ENCODE measurements around the gene C1orf116.

The C1orf116 gene

DNA sequence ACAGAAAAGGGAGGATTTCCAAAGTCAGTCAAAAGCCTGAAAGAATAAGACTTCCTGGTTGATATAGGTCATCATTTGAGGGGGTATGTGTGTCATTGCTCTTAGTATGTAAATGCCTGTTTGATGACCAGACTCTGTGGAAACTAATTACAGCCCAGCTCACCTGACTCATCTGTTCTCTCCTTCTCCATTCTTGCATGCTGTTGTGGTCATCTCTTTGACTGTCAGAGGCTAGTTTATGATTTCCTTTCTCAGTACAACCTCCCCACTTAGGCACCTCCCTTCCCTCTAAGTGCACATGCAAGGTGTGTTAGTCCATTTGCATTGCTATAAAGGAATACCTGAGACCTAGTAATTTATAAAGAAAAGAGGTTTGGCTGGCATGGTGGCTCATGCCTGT is 2.4 kb upstream of the C1orf116 start:
- no peak for DNase-seq (ENCODE audit: low spot score)

DNA sequence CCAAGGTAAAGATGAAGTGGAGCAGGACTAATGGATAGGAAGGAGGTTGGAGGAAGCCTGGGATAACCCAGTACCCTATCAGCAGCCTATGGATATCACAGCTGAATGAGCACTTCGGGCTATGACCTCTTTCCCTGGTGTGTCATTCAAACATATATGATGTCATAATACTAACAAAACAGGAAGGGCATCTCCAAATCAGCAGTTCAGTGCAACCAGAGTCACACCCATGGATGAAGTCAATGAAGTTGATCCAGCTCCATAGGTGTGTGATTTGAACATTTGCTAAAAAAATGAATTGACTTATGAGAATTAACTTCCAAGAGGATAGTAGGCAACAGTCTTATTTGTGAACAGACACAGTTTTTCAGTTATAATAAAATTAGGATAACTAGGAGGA is 1.7 kb upstream of the C1orf116 start:
- DNase-seq (ENCODE audit: low spot score): no peak

DNA sequence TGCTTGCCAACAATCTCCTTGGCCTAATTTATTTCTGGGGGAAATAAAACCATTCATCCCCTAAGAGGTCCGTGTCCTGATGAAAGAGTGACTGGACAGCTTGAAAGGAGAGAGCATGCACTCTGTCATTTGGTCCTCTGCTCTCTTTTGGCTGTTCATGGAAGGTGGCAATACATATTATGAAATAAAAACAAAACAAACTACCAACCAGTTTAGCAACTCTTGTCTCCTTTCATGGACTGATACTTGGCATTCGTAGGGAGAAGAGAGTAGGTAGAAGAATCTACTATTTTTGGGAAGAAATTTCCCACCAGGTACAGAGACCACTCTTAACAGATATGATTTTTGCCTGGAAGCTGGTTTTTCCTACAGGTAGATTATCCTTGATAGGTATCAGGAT is 746 bp upstream of the C1orf116 start:
- DNase-seq (ENCODE audit: low spot score): no peak

DNA sequence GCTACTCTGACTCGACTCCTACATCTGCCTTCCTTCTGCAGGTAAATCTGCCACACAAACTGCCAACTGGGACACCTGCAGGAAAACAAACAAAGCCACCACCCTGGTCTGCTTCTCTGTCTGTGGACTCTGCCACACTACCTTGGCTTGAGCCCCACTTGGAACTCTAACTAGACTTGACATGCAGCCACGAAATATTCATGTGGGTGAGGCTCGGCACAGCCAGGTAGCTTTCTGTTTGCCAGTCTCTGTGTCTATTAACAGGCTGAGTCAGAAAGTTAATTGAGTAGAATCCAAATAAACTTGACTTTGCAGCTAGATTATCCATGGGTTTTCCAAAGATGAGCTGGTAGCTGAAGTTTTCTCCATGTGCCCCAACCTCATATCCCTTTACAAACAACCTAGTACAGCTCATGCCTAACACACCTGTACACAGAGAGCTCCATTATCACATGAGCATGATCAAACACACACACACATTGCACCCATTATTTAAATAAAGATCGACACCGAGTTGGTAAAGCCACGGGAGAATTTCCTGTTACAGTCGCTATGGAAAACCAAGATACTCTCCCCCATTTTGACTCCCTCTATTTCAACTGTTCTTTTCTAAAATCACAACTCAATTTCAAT is 808 bp downstream of the C1orf116 start:
- DNase-seq (ENCODE audit: low spot score): no peak

DNA sequence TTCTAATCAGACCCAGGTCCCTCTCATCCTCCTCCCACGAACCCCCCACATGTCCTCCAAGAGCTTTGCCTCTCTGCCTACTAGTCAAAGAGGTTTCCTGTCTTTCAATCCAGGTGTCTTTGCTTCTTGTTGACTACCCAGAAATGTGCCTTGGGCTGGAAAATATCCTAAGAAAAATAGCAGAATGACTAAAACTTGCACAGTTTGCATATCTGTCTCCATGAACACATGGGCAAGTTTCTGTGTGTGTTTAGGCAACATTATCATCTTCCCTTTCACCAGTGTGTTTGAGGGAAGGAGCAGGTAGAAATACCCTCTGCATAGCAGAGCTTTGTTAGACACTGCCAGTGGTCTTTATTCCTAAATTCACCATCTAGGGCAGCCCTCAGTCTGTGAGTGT is 1.5 kb downstream of the C1orf116 start:
- DNase-seq (ENCODE audit: low spot score): no peak

DNA sequence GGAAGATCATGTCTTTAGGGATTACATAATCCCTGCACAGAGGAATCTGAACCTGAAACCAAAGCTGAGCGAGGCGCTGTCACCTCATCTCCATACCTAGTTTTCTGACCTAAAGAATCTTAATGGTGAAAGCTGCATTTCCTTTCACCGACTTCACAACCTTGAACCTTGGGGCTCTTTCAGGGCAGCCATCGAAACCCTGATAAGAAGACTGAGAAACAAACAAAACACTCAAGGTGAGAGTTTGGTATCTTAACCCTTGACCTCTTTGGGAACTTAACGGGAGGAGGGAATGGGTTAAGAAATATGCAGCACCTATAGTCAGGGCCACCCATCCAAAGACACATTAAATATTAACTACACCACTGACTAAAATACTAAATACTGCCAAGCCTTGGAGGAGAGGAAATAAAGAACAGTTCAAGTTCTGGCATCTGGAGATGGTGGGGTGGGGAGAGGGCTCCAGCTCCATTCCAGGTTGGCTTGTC is 2.0 kb downstream of the C1orf116 start:
- no peak for DNase-seq (ENCODE audit: low spot score)

DNA sequence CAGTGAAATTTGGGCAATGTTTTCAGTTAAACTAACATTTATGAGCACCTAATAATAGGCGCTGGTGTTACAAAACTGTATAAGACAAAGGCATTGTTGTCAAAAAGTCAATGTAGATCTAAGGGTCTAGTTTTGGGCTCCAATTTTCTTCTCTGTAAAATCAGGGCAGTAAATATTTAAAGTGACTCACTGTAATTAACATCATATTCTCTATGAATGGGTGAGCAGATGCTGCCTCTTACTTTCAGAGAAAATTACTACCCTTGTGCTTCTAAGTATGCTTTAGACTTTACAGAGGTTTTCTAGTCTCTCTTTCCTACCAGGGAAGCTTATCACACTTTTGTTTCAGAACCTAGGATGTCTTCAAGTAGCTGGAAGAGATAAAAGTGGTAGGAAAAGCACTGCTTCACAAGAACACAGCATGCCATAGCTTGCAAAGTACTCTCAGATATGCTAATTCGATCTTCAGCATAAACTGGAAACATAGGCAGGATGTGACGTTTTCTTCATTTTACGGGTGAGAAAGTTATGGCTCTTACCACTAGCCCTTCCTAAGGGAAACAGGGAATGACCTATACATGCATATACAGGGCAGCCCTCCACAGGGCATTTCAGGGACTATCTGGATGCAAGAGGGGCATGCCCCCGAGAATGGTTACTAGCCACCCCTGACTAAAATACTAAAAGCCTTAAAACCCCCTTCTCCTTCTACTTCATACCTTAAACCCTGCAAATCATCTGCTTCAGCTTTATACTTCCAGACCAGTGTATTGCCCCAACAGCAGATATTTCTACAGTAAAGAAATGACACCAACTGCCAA is 2.6 kb downstream of the C1orf116 start:
- no peak for DNase-seq (ENCODE audit: low spot score)

DNA sequence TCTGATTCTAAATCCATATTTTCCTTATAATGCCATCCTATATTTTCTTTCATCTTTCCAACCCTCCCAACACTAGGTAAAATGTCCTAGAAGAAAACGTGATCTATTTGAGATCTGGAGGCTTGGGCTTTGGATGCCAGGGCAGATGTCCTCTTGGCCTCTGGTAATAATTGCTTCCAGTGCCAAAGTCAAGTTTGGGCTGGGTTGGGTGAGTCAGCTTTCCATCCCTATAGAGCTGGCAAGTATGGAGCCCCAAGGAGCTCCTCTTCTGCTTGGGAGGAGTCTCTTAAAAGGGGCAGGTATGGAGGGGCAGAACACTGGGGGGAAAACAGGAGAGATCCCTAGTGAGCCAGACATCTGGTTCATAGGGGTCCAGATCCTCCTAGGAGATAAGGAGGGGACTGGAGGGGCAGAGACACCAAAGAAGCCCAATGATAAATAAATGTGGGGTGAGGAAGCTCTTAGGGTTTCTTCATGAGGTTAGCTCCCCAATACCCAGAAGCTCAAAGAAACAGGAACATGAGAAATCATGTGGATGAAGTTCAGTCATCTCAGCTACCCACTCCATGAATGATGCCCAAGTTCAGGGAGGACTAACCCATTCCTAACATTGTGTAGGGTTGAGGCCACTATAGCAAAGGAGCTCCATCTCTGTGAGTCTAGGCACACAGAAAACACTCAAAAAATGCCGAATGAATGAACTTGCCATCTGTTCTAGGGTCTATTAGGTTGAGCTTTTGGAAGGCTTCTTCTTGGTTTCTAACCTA is 3.5 kb downstream of the C1orf116 start:
- no peak for DNase-seq (ENCODE audit: low spot score)

DNA sequence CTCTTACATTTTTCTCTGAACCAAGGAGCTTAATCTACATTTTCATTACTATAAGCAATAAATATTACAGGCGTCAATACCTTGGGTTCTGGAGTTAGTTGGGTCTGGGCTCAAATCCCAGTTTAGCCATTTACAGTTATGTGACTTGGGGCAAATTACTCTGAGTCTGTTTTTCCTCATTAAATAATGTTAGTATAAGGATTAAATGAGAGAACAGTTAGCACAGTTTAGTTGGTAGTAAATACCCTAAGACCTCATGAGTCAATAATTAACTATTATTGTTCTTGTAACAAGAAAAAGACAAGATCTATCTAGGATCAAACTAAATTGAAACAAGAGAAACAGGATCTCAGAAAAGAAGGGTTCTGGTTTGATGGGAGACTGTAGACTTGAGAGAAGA is 4.6 kb downstream of the C1orf116 start:
- no peak for DNase-seq (ENCODE audit: low spot score)

DNA sequence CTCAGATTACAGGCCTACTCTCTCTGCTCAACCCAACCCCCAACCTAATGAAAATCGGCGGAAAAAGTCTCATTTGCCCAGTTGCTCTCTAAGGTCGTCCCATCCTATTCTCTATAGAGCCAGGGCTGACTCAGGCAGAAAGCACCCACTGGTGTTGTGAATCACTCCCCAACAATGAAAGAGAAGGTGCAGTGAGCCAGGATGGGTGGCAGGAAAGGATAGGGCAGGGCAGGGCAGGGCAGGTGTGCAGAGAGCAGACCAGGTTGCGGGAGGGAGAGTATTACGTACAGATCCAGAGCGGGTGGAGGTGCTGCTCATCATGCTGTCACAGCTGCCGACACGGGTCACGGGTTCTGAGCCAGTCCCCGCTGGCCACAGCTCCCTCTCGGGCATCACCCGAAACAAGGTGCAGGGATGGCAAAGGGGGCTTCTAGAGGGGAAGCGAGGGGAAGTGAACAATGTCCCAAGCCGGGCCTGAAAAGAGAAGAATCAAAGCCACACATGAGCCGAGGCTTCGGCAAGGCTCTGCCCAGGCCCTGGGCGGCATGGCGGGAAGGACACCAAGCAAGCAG is 5.3 kb downstream of the C1orf116 start:
- DNase-seq (ENCODE audit: low spot score): no peak

DNA sequence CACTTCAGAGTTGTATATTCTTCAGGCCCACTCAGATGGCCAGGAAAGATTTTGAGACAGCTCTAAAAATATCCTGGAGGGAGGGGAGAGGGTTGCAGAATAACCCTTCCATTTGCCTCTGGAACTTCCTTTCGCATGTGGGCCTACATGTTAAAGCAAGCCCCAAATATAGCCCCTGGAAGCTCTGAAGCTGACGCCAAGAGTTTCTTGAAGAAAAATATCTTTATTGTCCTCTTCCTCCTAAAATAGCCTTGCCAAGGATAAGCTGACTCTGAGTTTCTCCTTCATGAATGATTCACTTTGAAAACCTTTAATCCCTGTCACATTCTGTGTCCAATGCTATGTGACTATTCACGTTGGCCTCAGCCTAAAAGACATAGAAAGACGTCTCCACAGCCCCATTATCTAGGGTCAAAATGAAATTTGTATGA is 6.4 kb downstream of the C1orf116 start:
- DNase-seq (ENCODE audit: low spot score): peak; percentile 76

DNA sequence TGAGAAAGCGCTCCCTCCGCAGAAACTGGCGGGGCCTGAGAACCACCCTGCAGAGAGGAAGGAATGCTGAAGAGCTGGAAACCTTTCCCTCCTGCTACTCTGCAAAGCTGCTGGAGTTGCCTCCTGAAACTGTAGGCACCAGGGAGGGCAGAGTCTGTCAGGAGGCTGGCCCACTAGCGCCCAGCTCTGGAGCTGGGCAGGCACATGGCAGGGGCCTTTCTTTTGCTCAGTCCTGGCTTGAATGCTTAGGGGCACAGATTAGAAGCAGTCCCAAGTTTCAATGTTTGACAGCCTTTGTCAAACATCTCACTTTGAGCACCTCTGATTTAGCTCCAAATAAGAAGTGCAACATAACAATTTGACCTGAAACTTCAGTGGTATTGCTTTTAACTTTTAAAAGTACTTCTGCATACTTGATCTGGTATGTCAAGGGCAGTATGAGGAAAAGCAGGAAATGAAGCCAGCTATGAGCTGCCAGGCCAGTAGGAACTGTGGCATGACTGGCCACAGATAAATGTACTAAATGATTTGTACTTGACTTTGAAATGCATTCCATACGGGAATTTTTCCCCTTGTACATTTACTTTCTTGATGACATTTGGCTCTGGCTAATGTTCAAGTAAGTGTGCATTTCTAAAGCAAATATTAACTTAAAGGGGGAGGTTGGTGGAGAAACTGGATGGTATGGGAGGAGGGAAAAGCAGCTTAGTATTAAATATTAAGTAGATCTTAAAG is 7.2 kb downstream of the C1orf116 start:
- no peak for DNase-seq (ENCODE audit: low spot score)

DNA sequence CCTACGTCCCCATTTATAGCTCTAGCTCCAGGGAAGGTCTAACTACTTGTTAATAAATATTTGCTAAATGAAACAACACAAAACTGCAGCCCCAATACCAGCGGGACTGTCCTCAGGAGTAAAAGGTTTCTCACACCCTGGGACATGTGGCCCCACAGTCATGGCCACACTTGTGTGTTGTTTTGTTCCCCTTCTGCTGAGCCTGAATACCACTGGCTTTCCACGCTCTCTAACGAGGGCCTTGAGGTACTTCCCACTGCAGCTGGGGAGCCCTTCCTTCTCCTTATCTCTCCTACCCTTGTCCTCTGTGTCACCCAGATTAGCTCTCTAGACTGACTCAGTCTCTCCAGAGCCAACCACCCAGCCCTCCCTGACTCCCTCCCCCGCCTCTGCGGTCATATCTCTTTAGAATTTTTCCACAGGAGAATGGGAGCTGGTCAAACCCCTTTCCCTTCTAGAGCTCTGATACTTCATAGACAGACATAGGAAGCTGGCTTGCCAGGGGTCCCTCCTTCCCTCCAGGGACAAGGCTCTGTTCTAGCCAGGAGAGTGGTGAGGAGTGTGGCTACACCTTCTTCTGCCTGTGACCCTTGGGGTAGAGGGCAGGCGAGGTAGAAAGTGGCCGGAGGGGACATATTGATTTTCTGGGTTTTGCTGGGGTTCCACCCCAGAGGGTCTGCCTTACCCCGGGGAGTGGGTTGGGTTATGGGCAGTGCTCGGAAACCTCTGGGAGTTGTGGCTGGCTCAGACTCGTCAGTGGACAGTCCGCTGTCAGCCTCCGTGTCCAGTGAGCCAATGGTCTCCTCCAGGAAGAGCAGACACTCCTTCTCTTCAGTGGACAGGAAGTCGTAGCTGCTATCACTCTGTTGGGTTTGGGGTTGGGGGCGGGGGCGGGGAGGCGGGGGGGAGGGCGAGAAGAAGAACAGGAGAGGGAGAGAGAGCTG is 8.1 kb downstream of the C1orf116 start:
- no peak for DNase-seq (ENCODE audit: low spot score)

DNA sequence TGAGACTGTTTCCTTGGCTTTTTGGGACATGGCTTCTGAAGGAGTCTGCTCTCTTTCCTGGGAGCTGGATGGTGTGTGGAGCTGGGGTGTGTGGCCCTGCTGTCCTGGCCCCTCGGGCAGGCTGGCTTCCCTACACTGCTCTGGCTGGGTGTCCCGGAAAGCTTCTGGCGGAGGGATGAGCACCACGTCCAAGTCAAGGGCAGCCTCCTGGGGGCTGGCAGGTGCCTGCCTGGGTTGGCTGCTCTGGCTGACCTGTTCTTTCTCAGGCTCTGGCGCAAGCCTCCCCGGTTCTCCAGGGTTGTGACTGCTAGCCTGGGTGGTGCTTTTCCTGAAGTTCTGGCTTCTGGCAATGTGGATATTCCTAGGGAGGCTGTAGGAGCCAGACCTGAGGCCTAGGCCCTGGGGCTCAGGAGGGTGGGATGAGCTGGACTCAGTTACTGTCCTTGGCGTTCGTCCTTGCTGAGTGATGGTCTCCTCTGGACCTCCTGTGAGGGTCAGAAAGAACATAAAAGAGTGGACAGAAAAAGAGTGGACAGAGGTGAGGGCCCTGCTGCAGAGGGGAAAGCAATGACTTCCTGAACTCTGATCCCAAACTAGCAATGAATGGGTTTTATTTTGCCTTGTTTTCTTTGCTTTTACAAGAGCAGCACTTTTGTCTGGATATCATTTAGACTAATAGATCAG is 9.4 kb downstream of the C1orf116 start:
- DNase-seq (ENCODE audit: low spot score): no peak

DNA sequence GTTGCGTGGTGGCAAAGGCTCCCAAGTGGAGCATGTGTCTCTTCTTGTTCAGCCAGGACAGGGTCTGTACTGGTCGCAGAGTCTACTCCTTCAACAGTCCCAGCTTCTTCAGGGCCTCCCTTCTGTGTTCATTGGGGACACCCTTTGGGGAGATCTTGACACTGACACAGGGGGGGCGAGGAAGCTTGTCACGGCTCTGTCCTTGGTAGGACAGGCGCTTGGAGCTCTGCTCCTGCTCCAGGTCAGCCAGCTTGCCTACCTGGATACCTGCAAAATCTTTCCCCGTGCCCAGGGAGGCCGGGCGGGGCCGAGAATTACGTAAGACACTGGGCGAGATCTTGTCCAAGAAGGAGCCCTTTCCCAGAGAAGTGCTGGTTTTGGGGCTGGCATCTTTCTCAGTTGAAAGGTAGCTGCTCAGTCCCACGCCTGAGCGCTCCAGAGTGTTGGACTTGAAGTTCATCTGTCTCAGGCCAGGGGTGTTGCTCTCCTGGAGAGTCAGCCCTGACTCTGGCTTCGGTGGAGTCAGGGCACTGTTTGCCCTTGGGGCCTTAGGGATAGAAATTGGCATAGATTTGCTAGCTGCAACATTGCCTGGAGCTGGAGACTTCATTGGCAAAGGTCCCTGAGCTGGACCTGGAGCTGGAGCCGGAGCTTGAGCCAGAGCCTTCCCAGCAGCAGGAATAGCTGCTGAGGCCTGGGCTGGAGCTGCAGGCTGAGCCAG is 10.5 kb downstream of the C1orf116 start:
- DNase-seq (ENCODE audit: low spot score): no peak

DNA sequence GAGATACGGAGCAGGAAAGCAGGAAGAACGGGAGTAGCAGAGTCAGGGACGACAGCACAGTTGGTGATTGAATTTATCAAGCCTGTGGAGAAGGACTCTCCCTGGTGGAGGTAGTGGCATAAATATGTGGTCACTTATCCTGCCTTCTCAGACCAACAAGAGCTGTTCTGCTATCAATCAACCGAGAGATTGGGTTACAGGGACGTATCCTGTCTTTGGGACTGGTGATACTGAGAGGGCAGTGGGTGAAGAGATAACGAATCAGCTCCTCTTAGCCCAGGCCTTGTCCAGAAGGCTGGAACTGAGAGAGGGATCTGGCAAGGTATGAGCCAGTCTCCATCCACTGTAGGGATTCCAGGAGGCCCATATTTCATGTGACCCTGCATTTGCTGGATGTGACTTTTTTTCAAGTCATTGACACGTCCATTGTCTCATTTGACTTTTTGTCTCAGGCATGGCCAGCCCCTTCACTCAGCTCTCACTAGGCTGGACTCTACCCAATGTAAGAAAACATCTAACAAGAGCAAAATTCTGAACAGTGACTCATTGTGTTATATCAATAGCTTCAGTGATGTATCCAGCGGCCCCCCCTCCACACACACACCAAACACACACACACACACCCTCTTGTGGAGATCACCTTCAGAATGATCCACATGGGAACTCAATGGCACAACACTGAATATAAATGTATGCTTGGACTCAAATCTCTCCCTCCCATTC is 11.3 kb downstream of the C1orf116 start:
- DNase-seq (ENCODE audit: low spot score): peak; percentile 85

DNA sequence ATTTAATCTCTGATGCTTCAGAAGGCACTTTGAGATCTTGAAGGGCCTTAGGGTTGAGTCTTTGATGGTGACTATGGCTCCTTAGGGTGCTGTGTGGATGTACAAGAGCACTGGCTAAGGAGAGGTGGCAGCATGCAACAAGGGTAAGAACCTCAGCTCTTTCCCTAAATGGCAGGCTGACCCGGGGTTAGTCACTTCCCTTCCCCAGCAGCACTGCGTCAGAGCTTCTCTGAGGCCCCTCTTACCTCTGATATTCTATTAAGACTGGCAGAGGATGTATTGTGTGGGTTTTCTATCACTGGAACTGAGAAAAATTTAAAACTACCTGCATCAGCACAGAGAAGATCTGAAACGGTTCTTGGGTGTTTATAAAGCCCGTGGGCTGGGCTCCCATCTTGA is 11.8 kb downstream of the C1orf116 start:
- no peak for DNase-seq (ENCODE audit: low spot score)

DNA sequence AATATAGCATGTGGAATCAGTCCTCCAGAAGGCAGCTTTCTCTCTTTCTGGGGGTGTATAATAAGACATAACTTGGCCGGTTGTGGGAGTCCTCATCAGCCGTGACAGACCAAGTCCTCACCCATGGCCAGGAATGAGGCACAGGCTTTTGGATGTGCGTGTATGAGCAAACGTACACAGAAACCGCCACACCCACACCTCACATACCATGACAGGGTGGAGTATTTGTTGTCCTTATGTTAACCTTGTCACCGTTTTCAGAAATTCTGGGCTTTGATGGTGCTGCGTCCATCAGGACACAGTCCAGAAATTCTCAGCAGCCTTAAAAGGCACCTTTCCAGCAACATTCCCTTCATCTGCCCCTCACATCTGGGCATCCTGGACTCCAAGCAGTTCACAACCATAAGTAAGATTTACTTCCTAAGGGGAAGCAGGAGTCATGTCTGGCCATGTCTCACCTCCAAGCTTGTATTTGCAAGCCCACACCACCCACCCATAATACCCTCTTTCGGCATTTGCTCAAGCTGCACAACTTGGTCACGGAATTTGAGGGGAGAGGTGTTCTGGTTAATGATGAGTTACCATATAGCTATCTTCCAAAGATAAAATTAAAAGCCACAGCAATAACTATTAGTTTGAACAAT is 12.4 kb downstream of the C1orf116 start:
- no peak for DNase-seq (ENCODE audit: low spot score)
